HCT116 (cell line): Measurements from ENCODE around the gene AIF1L.

ENCODE experiments used
- CEBPB ChIP-seq: IDR thresholded peaks from 2 replicates; pipeline ENCODE4 v1.6.1; 2012; ENCODE audit warnings: low read depth
- EZH2 ChIP-seq: fragments of 200-600 bp; sonication (generic); IDR thresholded peaks from 2 replicates; pipeline ENCODE4 v1.6.1; 2017; ENCODE audit warnings: antibody characterized with exemption, mixed run types
- RAD21 ChIP-seq: IDR thresholded peaks from 2 replicates; pipeline ENCODE4 v1.6.1; 2012; ENCODE audit warnings: low read depth, mild to moderate bottlenecking
- SIN3A ChIP-seq: IDR thresholded peaks from 2 replicates; pipeline ENCODE4 v1.6.1; 2012; ENCODE audit warnings: low read depth
- TCF7L2 ChIP-seq: IDR thresholded peaks from 2 replicates; pipeline ENCODE4 v1.7.0; 2011; ENCODE audit warnings: borderline replicate concordance, inconsistent platforms; ENCODE audit not compliant: insufficient read depth, insufficient read length; ENCODE audit errors: extremely low read depth
- TF ChIP-seq, protein P1 (sequence below), 3 experiments: fragments of 200-600 bp in 1 of 3; sonication (generic) in 1 of 3; IDR thresholded peaks in 2 of 3; conservative IDR thresholded peaks in 1 of 3; 2 replicates each; pipeline ENCODE4 v1.5.1; 2012 to 2017; ENCODE audit warnings: low read depth in 2 of 3, low read length in 2 of 3, antibody characterized with exemption in 1 of 3, borderline replicate concordance in 1 of 3, control low read depth in 1 of 3, mild to moderate bottlenecking in 1 of 3, mixed read lengths in 1 of 3, mixed run types in 1 of 3, moderate library complexity in 1 of 3; ENCODE audit not compliant: insufficient read depth in 1 of 3

DNA sequence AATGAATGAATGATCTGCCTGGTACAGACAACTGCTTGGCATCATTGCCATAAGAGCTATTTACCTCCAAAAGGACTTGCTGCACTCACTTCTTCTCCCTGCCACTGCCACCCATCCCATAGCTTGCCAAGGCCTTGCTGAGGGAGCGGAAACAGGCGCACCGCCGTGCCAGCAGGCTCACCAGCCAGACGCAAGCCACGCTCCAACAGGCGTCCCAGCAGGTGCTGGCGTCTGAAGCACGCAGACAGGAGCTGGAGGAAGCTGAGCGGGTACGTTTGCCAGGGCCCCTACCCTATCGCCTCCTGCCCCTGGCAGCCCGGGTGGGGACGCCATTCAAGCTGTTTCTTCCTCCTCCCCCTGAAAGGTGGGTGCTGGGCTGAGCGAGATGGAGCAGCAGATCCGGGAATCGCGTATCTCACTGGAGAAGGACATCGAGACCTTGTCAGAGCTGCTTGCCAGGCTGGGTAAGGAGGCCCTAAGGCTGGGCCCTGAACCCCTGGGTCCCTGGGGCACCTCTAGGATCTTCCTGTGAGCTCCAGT lies 8.9 kb upstream of the AIF1L start:
- TF ChIP-seq TCF7L2 = no peak
- TF ChIP-seq, protein P1, sequence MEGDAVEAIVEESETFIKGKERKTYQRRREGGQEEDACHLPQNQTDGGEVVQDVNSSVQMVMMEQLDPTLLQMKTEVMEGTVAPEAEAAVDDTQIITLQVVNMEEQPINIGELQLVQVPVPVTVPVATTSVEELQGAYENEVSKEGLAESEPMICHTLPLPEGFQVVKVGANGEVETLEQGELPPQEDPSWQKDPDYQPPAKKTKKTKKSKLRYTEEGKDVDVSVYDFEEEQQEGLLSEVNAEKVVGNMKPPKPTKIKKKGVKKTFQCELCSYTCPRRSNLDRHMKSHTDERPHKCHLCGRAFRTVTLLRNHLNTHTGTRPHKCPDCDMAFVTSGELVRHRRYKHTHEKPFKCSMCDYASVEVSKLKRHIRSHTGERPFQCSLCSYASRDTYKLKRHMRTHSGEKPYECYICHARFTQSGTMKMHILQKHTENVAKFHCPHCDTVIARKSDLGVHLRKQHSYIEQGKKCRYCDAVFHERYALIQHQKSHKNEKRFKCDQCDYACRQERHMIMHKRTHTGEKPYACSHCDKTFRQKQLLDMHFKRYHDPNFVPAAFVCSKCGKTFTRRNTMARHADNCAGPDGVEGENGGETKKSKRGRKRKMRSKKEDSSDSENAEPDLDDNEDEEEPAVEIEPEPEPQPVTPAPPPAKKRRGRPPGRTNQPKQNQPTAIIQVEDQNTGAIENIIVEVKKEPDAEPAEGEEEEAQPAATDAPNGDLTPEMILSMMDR (IDR thresholded peaks at IDR 0.05 in 2 of 3, conservative IDR thresholded peaks at IDR 0.05 in 1 of 3; ENCODE audit: borderline replicate concordance in 1 of 3, insufficient read depth in 1 of 3, low read depth in 2 of 3, low read length in 2 of 3) = no peak
- TF ChIP-seq RAD21 = no peak
- TF ChIP-seq SIN3A = no peak
- no peak for TF ChIP-seq EZH2
- TF ChIP-seq CEBPB = no peak
